ENCODE measurements around the gene CCSER2.

The CCSER2 gene

DNA sequence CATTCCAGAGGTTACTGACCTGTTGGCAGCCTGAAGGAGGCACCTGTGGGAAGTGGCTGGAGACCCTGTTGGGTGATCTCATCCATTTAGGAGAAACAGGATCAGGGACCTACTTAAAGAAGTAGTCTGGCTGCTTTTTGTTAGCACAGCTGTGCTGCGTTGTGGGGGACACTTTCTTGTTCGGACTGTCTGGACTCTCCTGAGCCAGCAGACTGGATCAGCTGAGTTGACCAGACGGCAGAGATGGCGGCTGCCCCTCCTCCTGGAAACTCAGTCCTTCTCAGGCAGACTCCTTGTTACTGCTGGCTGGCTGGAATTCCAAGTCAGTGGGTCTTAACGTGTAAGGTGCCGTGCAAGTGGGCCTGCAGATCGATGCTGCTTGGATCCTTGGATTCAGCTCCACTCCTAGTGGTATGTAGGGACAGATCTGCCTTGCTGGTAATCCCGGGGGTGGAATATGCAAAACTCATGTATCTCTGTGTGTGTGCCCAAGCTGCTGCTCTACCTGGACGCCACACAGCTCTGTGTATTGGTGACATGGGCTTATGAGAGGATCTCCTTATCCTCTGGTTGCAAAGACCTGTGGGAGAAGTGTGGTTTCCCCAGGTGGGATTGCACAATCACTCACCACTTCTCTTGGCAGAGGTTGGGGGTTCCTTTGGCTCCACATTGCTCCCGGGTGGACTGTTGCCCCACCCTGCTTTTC is 87.3 kb downstream of the CCSER2 start:
- Histone ChIP-seq H3K27ac (ENCODE audit: low read depth, low read length, poor library complexity, severe bottlenecking) (no peak overlapping the region), H3K36me3 (ENCODE audit: insufficient read depth, low read length) (peaks cover 8% of the 10 kb centered on the region; the same call in 1 of the 2 replicates), H3K4me3 (ENCODE audit: low read depth, low read length, poor library complexity, severe bottlenecking) (no peak overlapping the region), H3K79me2 (ENCODE audit: insufficient read depth, low read length) (no peaks in the 10 kb centered on the region), H3F3A (ENCODE audit: insufficient read depth, low read length) (no peaks in the 10 kb centered on the region), H3K4me1 (ENCODE audit: insufficient read depth, low read length, severe bottlenecking) (no peaks in the 10 kb centered on the region), H2AFZ (ENCODE audit: low read length) (no peak overlapping the region), H3K27me3 (ENCODE audit: insufficient read depth, low read length) (no peaks in the 10 kb centered on the region), H3K9me2 (ENCODE audit: low read depth, low read length) (no peaks in the 10 kb centered on the region), H4K20me1 (ENCODE audit: insufficient read depth, low read length) (no peaks in the 10 kb centered on the region), H3K4me2 (ENCODE audit: low read length) (no peak overlapping the region), H3K9me3 (ENCODE audit: low read length) (no peaks in the 10 kb centered on the region), H3K9ac (ENCODE audit: low read length) (no peak overlapping the region)
- TF ChIP-seq EZH2 (IDR thresholded peaks at IDR 0.05; ENCODE audit: borderline replicate concordance, low read length) (no peak), CTCF (IDR thresholded peaks at IDR 0.05; ENCODE audit: low read length) (no peak)

DNA sequence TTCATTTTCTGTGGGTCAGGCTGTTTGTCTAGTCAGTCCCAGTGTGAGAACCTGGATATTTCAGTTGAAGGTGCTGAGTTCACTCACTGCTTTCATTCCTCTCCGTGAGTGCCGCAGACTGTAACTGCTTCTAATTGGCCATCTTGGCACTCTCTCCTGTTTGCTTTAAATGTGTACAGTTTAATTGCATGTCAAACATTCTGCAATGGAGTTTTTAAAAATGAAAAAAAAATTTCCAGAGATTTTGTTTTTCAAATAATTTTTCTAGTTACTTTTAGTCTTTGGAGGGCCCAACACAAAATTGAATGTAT is 87.8 kb downstream of the CCSER2 start:
- TF ChIP-seq EZH2 (IDR thresholded peaks at IDR 0.05; ENCODE audit: borderline replicate concordance, low read length) (no peak), CTCF (IDR thresholded peaks at IDR 0.05; ENCODE audit: low read length) (no peak)
- H3K79me2 ChIP-seq (ENCODE audit: insufficient read depth, low read length), result no peaks in the 10 kb centered on the region
- H3K4me1 ChIP-seq (ENCODE audit: insufficient read depth, low read length, severe bottlenecking), result no peaks in the 10 kb centered on the region
- H3F3A ChIP-seq (ENCODE audit: insufficient read depth, low read length), result no peaks in the 10 kb centered on the region
- peaks cover 8% of the 10 kb centered on the region; the same call in 1 of the 2 replicates for H3K36me3 ChIP-seq (ENCODE audit: insufficient read depth, low read length)
- H3K27ac ChIP-seq (ENCODE audit: low read depth, low read length, poor library complexity, severe bottlenecking), result no peak overlapping the region
- no peaks in the 10 kb centered on the region; the same call in 1 of the 2 replicates for H3K9me3 ChIP-seq (ENCODE audit: low read length)
- no peak overlapping the region for H3K9ac ChIP-seq (ENCODE audit: low read length)
- no peak overlapping the region for H3K4me2 ChIP-seq (ENCODE audit: low read length)
- no peaks in the 10 kb centered on the region for H3K27me3 ChIP-seq (ENCODE audit: insufficient read depth, low read length)
- H3K9me2 ChIP-seq (ENCODE audit: low read depth, low read length), result no peaks in the 10 kb centered on the region
- no peak overlapping the region for H3K4me3 ChIP-seq (ENCODE audit: low read depth, low read length, poor library complexity, severe bottlenecking)
- H4K20me1 ChIP-seq (ENCODE audit: insufficient read depth, low read length), result no peaks in the 10 kb centered on the region
- no peak overlapping the region for H2AFZ ChIP-seq (ENCODE audit: low read length)

GRCh38 chr10:84423719-84424118 is 95.3 kb downstream of the CCSER2 start:
- H2AFZ ChIP-seq (ENCODE audit: low read length), result no peak overlapping the region
- no peaks in the 10 kb centered on the region for H4K20me1 ChIP-seq (ENCODE audit: insufficient read depth, low read length)
- H3K9me3 ChIP-seq (ENCODE audit: low read length), result no peaks in the 10 kb centered on the region; the same call in 1 of the 2 replicates
- no peak overlapping the region for H3K9ac ChIP-seq (ENCODE audit: low read length)
- peaks cover 14% of the 10 kb centered on the region for H3K4me1 ChIP-seq (ENCODE audit: insufficient read depth, low read length, severe bottlenecking)
- H3F3A ChIP-seq (ENCODE audit: insufficient read depth, low read length), result no peaks in the 10 kb centered on the region
- H3K36me3 ChIP-seq (ENCODE audit: insufficient read depth, low read length), result peaks cover 8% of the 10 kb centered on the region; the same call in 1 of the 2 replicates
- no peak overlapping the region for H3K27ac ChIP-seq (ENCODE audit: low read depth, low read length, poor library complexity, severe bottlenecking)
- TF ChIP-seq CTCF (IDR thresholded peaks at IDR 0.05; ENCODE audit: low read length), result no peak
- TF ChIP-seq EZH2 (IDR thresholded peaks at IDR 0.05; ENCODE audit: borderline replicate concordance, low read length), result no peak
- H3K4me2 ChIP-seq (ENCODE audit: low read length), result no peak overlapping the region
- H3K27me3 ChIP-seq (ENCODE audit: insufficient read depth, low read length), result no peaks in the 10 kb centered on the region
- no peaks in the 10 kb centered on the region for H3K79me2 ChIP-seq (ENCODE audit: insufficient read depth, low read length)
- H3K4me3 ChIP-seq (ENCODE audit: low read depth, low read length, poor library complexity, severe bottlenecking), result no peak overlapping the region
- H3K9me2 ChIP-seq (ENCODE audit: low read depth, low read length), result no peaks in the 10 kb centered on the region
